ENCODE measurements around the gene GKN1. TPM values are rescaled to one million over a fixed set of nuclear protein-coding genes. Genes with fewer than 3 reads are reported as not detected.

The GKN1 gene
- total and polyA plus RNA-seq, 9 donors = 0.09 to 0.27 (median 0.16) TPM; not detected in 2

Other genes starting within 250 kb of the GKN1 start
- 3.1 TPM for gene ARHGAP25, start 239.8 kb upstream of the GKN1 start, total RNA-seq
- gene ARHGAP25, start 239.8 kb upstream of the GKN1 start, polyA plus RNA-seq (ENCODE audit: insufficient read depth in 1 of 8, insufficient read length in 8 of 8, low replicate concordance in 1 of 8) = 1 to 10 TPM; 2.6 to 4.2 (median 3.2) TPM
- not detected for gene BMP10, start 103.2 kb upstream of the GKN1 start, total RNA-seq
- not detected for gene BMP10, start 103.2 kb upstream of the GKN1 start, polyA plus RNA-seq (ENCODE audit: insufficient read depth in 1 of 8, insufficient read length in 8 of 8, low replicate concordance in 1 of 8)
- gene GKN2, start 21.7 kb upstream of the GKN1 start, total RNA-seq = not detected
- under 1 TPM in 1 of 8 donors, not detected in 7; 0.36 TPM for gene GKN2, start 21.7 kb upstream of the GKN1 start, polyA plus RNA-seq (ENCODE audit: insufficient read depth in 1 of 8, insufficient read length in 8 of 8, low replicate concordance in 1 of 8)
- 86.0 TPM for gene ANTXR1, start 38.5 kb downstream of the GKN1 start, total RNA-seq
- gene ANTXR1, start 38.5 kb downstream of the GKN1 start, polyA plus RNA-seq (ENCODE audit: insufficient read depth in 1 of 8, insufficient read length in 8 of 8, low replicate concordance in 1 of 8) = 100 to 1,000 TPM in 6 of 8 donors, 10 to 100 TPM in 2; 84.4 to 187 (median 138) TPM

Data from muscle of leg (tissue), 9 donors.